Amygdala (tissue), 56 donors: ENCODE measurements around the gene NOC2L.
A peak's percentile ranks its signal among the peaks of the same experiment; 100 is the strongest.
"Not testable (repeated sequence)": the region's sequence is repeated elsewhere in the genome, so short reads cannot be mapped to it uniquely, and the experiment has no call there.

ENCODE experiments used
- DNase-seq, 56 donors: peaks; one replicate each; lab custom pipeline; 2025; lab: John Stamatoyannopoulos, UW

The NOC2L gene

DNA sequence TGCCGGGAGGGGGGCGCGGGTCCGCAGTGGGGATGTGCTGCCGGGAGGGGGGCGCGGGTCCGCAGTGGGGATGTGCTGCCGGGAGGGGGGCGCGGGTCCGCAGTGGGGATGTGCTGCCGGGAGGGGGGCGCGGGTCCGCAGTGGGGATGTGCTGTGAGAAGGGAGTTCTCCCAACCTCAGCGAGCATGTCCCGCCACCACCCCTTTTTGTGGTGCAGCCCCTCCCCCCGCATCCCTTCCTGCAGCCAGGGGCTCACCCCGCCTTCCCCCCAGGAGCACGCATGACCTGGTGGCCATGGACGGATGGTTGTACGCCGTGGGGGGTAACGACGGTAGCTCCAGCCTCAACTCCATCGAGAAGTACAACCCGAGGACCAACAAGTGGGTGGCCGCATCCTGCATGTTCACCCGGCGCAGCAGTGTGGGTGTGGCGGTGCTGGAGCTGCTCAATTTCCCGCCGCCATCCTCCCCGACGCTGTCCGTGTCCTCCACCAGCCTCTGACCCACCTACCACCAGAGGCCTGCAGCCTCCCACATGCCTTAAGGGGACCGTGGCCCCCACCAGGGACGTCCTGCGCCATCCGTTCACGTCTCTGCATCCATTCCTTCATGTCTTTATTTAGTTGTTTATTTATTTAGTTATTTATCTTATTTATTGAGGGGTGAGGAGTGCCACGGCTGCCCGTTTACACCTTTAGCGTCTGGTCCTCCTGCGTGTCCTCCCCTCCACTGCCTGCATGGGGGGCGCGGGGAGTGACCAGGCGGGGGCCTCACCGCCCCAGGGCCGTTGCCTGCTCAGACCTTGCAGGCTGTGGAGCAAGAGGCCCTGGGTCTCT is 5.9 kb upstream of the NOC2L start:
- DNase-seq, result no peak

- no peak for DNase-seq
These were observed 4.9 kb upstream of the NOC2L start for GRCh38 chr1:963746-964525.

- no peak for DNase-seq
These were observed 4.2 kb upstream of the NOC2L start for GRCh38 chr1:963301-963651.

DNA sequence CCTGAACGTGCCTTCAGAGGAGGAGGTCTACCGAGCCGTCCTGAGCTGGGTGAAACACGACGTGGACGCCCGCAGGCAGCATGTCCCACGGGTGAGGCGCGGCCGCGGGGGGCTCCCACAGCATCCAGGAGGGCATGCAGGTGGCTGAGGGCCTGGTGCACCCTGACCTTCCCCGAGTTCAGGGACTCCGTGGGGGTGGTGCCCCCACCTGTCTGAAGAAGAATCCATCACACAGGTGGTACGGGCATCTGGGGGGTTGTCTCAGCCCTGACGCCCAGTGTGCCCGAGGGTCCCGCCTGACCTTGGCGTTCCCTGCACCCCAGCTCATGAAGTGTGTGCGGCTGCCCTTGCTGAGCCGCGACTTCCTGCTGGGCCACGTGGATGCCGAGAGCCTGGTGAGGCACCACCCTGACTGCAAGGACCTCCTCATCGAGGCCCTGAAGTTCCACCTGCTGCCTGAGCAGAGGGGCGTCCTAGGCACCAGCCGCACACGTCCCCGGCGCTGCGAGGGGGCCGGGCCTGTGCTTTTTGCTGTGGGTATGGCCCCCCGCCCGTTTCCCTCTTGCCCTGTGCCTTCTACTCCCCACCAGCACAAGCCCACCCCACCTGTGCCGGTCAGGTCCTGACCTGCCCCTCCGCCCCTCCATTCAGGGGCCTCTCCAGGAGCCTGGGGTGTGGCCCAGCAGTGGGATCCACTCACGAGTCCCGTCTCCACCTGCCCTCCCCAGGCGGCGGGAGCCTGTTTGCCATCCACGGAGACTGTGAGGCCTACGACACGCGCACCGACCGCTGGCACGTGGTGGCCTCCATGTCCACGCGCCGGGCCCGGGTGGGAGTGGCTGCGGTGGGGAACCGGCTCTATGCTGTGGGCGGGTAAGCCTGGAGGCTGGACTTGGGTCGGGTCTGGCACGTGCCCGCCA is 3.6 kb upstream of the NOC2L start:
- no peak for DNase-seq

DNA sequence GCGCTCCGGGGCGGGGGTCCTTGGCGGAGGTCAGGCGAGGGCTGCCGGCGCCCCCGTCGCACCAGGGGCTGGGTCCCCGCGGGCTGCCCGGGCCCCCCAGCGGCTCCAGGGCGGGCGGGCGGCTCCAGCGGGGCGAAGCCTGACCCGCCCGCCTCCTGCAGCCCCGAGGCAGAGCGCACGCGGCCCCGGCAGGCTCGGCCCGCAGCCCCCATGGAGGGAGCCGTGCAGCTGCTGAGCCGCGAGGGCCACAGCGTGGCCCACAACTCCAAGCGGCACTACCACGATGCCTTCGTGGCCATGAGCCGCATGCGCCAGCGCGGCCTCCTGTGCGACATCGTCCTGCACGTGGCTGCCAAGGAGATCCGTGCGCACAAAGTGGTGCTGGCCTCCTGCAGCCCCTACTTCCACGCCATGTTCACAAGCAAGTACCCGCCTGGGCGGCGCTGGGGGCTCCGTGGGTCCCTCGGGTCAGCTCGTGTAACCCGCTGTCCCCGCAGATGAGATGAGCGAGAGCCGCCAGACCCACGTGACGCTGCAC is 2.1 kb upstream of the NOC2L start:
- DNase-seq, result no peak

DNA sequence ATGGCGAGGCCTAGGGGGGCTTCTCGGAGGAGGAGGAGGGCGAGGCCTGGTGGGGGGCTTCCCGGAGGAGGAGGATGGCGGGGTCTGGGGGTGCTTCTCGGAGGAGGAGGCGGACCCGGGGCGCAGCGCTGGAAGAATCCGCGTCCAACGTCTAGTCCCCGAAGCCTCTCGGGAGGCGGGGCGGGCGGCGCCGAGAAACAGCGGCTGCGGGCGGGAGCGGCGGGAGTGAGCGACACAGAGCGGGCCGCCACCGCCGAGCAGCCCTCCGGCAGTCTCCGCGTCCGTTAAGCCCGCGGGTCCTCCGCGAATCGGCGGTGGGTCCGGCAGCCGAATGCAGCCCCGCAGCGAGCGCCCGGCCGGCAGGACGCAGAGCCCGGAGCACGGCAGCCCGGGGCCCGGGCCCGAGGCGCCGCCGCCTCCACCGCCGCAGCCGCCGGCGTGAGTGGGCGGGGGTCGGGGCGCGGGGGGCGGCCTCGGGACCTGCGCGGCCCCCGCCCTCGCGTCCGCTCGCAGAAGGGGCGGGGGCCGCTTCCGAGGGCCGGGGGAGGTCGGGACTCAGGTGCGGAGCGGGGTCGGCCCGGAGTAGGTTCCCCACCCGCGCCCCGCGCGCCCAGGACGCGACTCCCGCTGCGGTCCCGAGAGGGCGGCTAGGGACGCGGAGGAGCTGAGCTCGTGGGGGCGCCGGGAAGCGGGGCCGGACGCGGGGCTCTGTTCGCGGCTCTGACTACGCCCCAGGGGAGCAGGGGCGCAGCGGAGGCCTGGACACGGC is 1.5 kb upstream of the NOC2L start, which contains the start of gene KLHL17:
KLHL17 (plus strand) TSS at position 222 of the 769 bp plus-strand sequence; CDS start at position 332, 110 bp downstream.
- DNase-seq, result peak in 43 of 56 donors; percentile 4 to 77 (median 31)

DNA sequence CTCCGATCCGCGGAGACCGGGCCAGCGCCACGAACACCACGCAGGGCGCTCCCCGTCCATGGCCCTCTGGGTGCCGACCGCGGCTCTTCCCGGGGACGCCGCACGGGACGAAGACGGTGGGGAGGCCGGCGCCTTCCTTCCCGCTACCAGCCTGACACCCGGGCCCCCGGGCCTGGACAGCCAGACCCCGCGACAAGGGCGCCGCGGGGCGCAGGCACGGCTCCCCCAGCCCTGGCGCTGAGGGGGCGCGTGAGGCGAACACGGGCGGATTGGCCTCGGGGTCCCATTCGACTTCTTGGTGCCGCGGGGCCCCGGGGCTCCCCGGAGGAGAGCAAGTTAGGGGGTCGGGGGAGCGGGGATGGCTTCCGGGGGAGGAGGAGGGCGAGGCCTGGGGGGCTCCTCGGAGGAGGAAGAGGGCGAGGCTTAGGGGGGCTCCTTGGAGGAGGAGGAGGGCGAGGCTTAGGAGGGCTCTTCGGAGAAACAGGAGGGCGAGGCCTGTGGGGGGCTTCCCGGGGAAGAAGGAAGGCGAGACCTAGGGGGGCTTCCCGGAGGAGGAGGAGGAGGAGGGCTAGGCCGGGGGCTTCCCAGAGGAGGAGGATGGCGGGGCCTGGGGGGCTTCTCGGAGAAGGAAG is 791 bp upstream of the NOC2L start:
- DNase-seq, result no peak

DNA sequence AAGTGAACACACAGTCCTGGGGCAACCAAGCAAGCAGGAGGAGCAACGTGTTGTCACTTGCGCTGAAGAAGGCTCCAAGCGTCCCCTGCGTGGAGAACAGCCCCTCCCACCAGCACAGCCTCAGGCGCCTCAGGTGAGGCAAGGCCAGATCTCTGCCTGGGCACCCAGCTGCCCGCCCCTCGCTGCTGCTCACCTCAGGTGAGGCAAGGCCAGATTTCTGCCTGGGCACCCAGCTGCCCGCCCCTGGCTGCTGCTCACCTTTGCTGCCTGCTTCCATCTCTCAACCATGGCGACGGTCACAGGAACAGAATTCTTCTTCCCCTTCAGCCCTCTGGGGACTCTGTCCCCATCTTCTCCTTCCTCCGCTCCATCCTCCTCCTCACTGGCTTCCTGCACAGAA is 2.4 kb downstream of the NOC2L start:
- DNase-seq, result no peak

DNA sequence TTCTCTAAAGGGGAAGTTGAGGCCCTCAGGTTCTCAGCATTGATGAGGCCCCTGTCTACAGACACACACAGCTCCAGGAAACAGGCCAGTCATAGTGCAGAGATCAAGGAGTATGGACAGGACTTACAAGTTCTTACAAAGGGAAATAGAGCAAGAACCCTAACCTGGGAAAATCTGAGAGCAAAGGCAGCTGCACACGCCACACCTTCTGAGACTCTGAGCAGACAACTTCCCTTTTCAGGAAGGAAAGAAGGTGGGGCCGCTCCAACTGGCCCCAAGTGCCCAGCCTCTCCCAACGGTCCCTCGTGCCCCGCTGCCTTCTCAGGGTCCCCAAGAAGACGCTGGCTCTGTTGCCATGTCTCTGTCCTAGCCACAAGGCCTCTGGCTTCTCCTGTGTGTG is 3.6 kb downstream of the NOC2L start:
- no peak for DNase-seq

GRCh38 chr1:954927-955326 is 4.1 kb downstream of the NOC2L start:
- DNase-seq, result no peak

DNA sequence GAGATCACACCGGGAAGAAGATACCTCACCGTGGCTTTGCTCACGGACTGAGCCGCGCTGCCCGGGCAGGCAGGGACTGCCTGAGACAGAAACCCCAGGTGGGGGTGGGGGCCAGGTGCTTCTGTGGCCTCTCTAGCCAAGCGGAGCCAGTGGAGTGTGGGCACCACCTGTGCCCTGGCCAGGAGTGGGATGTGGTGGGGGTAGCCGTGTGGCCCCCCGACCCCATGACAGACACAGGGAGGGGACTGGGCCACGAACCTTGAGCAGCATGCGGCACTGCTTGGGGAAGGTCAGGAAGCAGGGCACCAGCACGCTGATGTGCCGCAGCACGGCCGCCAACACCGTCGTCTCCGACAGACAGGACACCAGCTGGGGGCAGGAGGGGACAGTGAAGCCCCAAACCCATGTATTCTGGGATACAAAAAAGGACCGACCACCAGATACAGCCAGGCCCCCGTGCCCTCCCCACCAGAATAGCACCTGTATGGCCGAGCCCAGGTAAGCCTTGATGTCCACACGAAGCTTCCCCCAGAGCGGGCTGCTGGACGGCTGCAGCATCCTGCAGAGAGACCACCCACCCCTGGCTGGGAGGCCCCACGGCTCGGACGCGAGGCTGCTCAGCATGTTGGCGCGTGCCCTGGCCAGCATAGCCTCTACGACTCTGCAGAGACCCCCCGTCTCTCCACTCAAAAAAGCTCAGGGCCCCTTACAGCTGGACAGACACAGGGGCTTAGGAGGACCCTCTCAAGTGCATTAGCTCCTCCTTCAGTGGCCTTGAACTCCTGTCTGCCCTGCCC is 5.3 kb downstream of the NOC2L start:
- no peak for DNase-seq

DNA sequence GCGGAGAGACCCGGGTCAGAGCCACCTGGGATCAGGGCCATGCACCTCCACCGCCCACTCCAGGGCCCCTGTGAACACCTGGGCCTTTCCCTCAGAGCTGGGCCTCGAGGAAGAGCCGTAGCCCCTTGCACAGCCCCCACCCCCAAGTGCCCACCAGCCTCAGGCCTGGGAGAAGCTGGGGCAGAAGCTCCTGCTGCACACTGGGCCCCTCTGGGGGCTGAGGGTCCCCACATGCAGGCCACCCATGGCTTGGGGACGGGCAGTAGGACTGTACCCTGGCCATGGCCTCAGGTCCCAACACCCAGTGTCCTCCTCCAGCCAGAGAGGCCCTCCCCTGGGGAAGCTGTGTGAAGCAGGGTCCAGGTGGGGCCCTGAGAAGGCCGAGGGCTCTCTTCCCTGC is 6.5 kb downstream of the NOC2L start:
- DNase-seq, result no peak

DNA sequence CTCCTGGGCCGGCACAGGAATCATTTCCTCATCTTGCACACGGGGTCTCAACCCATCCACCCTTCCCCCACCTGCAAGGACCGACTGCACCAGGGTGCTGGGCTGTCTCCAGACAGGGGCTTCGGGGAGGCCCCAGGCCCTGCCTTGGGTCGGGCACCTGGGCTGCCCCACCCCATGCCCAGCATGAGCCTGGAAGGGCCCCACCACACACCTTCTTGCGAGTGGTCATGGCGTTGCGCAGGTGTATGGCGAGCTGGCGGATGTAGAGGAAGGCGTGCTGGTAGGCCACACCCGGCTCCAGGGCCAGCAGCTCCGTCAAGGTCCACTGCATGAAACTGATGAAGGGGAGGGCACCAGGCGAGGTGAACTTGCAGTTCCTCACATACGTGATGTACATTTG is 6.9 kb downstream of the NOC2L start:
- DNase-seq, result no peak

GRCh38 chr1:951364-951763 is 7.7 kb downstream of the NOC2L start:
- no peak for DNase-seq

DNA sequence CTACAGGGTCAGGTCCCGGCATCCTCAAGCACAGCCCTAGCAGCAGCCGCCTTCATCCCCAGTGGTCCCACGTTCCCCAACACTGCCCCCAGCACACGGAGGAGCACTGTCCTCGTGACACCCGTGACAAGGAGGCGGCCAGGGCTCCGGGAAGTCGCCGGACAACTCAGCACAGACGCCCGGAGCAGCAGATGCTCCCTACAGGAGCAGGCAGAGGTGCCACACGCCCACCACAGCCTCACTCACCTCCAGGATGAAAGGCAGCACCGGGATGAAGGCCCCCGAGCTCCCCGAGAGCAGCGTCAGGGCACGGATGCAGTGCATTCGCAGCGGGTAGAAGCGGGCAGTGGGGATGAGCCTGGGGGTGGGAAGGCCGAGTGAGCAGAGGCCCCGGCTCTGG is 8.2 kb downstream of the NOC2L start:
- DNase-seq, result no peak

- no peak for DNase-seq
These were observed 8.8 kb downstream of the NOC2L start for GRCh38 chr1:950268-950667.

DNA sequence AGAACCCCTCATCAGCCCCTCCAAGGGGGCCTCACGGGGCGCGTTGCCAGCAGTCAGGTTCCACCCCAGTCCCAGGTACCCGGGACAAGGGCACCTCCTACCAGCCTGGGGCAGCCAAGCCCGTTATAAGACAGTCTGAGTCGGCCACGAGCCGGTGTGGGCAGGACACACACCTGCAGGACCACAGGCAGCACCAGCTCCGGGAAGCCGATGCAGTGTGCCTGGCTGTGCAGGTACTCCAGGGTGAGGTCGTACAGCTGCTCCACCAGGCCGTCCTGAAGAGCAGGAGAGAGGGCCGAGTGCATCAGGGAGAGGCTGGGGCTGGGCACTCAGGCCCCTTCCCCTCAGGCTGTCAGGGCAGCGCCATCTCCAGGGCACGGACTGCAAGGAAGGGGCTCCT is 11.1 kb downstream of the NOC2L start:
- no peak for DNase-seq

GRCh38 chr1:946811-947210 is 12.2 kb downstream of the NOC2L start:
- not testable (repeated sequence) for DNase-seq
